ENCODE data around the gene MCL1. TPM values are rescaled to one million over a fixed set of nuclear protein-coding genes. Genes with fewer than 3 reads are reported as not detected.

Gene MCL1
- total RNA-seq, 1 donor from 2014 or later = 212 TPM

- Mint-ChIP-seq H3K27ac (no peak overlapping the region), H3K4me1 (ENCODE audit: low read depth) (peaks cover 15% of the 10 kb centered on the region), H3K9me3 (ENCODE audit: low read depth) (no peaks in the 10 kb centered on the region), H3K36me3 (ENCODE audit: insufficient read depth) (no peaks in the 10 kb centered on the region), H3K27me3 (peaks cover 14% of the 10 kb centered on the region), H3K4me3 (ENCODE audit: low read depth) (no peak overlapping the region)
- no peak for DNase-seq (ENCODE audit: low spot score, unreplicated experiment)
- TF ChIP-seq, protein P1, sequence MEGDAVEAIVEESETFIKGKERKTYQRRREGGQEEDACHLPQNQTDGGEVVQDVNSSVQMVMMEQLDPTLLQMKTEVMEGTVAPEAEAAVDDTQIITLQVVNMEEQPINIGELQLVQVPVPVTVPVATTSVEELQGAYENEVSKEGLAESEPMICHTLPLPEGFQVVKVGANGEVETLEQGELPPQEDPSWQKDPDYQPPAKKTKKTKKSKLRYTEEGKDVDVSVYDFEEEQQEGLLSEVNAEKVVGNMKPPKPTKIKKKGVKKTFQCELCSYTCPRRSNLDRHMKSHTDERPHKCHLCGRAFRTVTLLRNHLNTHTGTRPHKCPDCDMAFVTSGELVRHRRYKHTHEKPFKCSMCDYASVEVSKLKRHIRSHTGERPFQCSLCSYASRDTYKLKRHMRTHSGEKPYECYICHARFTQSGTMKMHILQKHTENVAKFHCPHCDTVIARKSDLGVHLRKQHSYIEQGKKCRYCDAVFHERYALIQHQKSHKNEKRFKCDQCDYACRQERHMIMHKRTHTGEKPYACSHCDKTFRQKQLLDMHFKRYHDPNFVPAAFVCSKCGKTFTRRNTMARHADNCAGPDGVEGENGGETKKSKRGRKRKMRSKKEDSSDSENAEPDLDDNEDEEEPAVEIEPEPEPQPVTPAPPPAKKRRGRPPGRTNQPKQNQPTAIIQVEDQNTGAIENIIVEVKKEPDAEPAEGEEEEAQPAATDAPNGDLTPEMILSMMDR (IDR thresholded peaks at IDR 0.05; ENCODE audit: unreplicated experiment) = no peak
Measured at GRCh38 chr1:150554086-150554452, 25.3 kb downstream of the MCL1 start.

DNA sequence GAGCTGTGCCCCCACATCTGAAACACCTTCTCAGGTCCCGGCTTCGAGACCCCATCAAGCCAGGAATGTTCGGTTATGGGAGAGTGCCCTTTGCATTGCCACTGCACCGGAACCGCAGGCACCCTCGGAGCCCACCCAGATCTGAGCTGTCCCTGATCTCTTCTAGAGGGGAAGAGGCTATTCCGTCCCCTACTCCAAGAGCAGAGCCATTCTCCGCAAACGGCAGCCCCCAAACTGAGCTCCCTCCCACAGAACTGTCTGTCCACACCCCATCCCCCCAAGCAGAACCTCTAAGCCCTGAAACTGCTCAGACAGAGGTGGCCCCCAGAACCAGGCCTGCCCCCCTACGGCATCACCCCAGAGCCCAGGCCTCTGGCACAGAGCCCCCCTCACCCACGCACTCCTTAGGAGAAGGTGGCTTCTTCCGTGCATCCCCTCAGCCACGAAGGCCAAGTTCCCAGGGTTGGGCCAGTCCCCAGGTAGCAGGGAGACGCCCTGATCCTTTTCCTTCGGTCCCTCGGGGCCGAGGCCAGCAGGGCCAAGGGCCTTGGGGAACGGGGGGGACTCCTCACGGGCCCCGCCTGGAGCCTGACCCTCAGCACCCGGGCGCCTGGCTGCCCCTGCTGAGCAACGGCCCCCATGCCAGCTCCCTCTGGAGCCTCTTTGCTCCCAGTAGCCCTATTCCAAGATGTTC, 25.9 kb downstream of the MCL1 start:
- H3K9me3 Mint-ChIP-seq (ENCODE audit: low read depth) = no peaks in the 10 kb centered on the region
- TF ChIP-seq, protein P1 (IDR thresholded peaks at IDR 0.05; ENCODE audit: unreplicated experiment) = no peak
- no peaks in the 10 kb centered on the region for H3K36me3 Mint-ChIP-seq (ENCODE audit: insufficient read depth)
- H3K27me3 Mint-ChIP-seq = peaks cover 14% of the 10 kb centered on the region
- H3K4me1 Mint-ChIP-seq (ENCODE audit: low read depth) = peaks cover 12% of the 10 kb centered on the region
- H3K4me3 Mint-ChIP-seq (ENCODE audit: low read depth) = no peak overlapping the region
- no peak overlapping the region for H3K27ac Mint-ChIP-seq
- DNase-seq (ENCODE audit: low spot score, unreplicated experiment) = no peak

DNA sequence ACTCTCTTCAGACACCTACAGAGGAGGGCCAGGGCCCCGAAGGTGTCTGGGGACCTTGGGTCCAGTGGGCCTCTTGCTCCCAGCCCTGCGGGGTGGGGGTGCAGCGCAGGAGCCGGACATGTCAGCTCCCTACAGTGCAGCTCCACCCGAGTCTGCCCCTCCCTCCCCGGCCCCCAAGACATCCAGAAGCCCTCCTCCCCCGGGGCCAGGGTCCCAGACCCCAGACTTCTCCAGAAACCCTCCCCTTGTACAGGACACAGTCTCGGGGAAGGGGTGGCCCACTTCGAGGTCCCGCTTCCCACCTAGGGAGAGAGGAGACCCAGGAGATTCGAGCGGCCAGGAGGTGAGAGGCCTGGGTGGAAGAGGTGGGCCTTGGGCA, 26.5 kb downstream of the MCL1 start:
- peaks cover 17% of the 10 kb centered on the region for H3K27me3 Mint-ChIP-seq
- H3K4me3 Mint-ChIP-seq (ENCODE audit: low read depth) = no peak overlapping the region

GRCh38 chr1:150552128-150552910, 27.1 kb downstream of the MCL1 start:
- H3K36me3 Mint-ChIP-seq (ENCODE audit: insufficient read depth) = no peaks in the 10 kb centered on the region
- H3K4me3 Mint-ChIP-seq (ENCODE audit: low read depth) = no peak overlapping the region
- no peak for DNase-seq (ENCODE audit: low spot score, unreplicated experiment)

More for the DNA sequence above, 26.5 kb downstream of the MCL1 start:
- H3K9me3 Mint-ChIP-seq (ENCODE audit: low read depth) = no peaks in the 10 kb centered on the region
- H3K36me3 Mint-ChIP-seq (ENCODE audit: insufficient read depth) = no peaks in the 10 kb centered on the region
- peaks cover 5% of the 10 kb centered on the region for H3K4me1 Mint-ChIP-seq (ENCODE audit: low read depth)
- TF ChIP-seq, protein P1 (IDR thresholded peaks at IDR 0.05; ENCODE audit: unreplicated experiment) = no peak
- H3K27ac Mint-ChIP-seq = no peak overlapping the region
- DNase-seq (ENCODE audit: low spot score, unreplicated experiment) = no peak

GRCh38 chr1:150551784-150552127, 27.7 kb downstream of the MCL1 start:
- Mint-ChIP-seq H3K9me3 (ENCODE audit: low read depth) (no peaks in the 10 kb centered on the region), H3K4me3 (ENCODE audit: low read depth) (no peak overlapping the region)

More at GRCh38 chr1:150552128-150552910, 27.1 kb downstream of the MCL1 start:
- peaks cover 17% of the 10 kb centered on the region for H3K27me3 Mint-ChIP-seq
- TF ChIP-seq, protein P1 (IDR thresholded peaks at IDR 0.05; ENCODE audit: unreplicated experiment) = no peak
- peaks cover 5% of the 10 kb centered on the region for H3K4me1 Mint-ChIP-seq (ENCODE audit: low read depth)
- H3K9me3 Mint-ChIP-seq (ENCODE audit: low read depth) = no peaks in the 10 kb centered on the region
- no peak overlapping the region for H3K27ac Mint-ChIP-seq

More at GRCh38 chr1:150551784-150552127, 27.7 kb downstream of the MCL1 start:
- Mint-ChIP-seq H3K36me3 (ENCODE audit: insufficient read depth) (no peaks in the 10 kb centered on the region), H3K27ac (no peak overlapping the region), H3K4me1 (ENCODE audit: low read depth) (peaks cover 5% of the 10 kb centered on the region), H3K27me3 (peaks cover 17% of the 10 kb centered on the region)
- DNase-seq (ENCODE audit: low spot score, unreplicated experiment) = no peak
- TF ChIP-seq, protein P1 (IDR thresholded peaks at IDR 0.05; ENCODE audit: unreplicated experiment) = no peak

Measured in progenitor cell of endocrine pancreas (in vitro differentiated cells).